Measurements from ENCODE around the gene TSSK6. TPM values are rescaled to one million over a fixed set of nuclear protein-coding genes. Genes with fewer than 3 reads are reported as not detected.

TSSK6 gene
- total RNA-seq, 1 donor from 2014 or later, result 1.8 TPM

DNA sequence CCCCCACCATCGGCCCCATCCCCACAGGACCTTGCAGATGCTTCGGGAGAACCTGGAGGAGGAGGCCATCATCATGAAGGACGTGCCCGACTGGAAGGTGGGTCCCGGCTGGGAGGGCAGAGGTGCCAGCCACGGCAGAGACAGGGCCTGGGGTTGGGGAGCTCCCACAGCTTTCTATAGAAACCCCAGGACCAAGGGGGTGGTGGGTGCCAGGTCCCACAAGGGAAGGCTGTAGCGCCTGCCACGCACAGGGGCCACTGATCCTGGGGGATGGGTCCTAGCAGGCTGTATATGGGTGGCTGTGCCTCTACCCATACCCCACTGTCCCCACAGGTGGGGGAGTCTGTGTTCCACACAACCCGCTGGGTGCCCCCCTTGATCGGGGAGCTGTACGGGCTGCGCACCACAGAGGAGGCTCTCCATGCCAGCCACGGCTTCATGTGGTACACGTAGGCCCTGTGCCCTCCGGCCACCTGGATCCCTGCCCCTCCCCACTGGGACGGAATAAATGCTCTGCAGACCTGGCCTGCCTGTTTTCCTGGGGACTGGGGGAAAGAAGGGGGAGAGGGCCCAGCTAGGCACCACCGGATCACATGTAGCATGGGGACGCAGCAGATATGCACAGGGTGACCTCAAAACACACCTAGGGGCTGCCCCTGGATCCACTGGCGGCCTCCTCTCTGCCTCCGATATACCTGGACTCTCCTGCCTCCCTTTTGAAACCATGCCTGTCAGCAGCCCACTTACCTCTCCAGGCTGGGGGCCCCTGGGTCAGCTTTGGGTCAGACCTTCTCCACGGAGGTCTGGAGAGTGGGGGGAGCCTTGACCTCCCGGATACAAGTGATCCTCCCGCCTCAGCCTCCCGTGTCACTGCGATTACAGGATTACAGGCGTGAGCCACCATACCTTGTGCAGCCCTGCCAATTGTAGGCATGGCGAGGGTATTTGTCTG, 12.6 kb upstream of the TSSK6 start:
- DNase-seq (ENCODE audit: low spot score), result no peak
- TF ChIP-seq, protein P1, sequence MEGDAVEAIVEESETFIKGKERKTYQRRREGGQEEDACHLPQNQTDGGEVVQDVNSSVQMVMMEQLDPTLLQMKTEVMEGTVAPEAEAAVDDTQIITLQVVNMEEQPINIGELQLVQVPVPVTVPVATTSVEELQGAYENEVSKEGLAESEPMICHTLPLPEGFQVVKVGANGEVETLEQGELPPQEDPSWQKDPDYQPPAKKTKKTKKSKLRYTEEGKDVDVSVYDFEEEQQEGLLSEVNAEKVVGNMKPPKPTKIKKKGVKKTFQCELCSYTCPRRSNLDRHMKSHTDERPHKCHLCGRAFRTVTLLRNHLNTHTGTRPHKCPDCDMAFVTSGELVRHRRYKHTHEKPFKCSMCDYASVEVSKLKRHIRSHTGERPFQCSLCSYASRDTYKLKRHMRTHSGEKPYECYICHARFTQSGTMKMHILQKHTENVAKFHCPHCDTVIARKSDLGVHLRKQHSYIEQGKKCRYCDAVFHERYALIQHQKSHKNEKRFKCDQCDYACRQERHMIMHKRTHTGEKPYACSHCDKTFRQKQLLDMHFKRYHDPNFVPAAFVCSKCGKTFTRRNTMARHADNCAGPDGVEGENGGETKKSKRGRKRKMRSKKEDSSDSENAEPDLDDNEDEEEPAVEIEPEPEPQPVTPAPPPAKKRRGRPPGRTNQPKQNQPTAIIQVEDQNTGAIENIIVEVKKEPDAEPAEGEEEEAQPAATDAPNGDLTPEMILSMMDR (IDR thresholded peaks at IDR 0.05), result no peak
- Mint-ChIP-seq H3K4me1 (ENCODE audit: low read depth) (peaks cover 25% of the 10 kb centered on the region), H3K9me3 (ENCODE audit: low read depth) (no peaks in the 10 kb centered on the region), H3K27ac (ENCODE audit: unreplicated experiment) (peak overlapping the region; percentile 32), H3K27me3 (ENCODE audit: low read depth) (no peaks in the 10 kb centered on the region), H3K36me3 (ENCODE audit: low read depth) (peaks cover 2% of the 10 kb centered on the region), H3K4me3 (ENCODE audit: unreplicated experiment) (no peak overlapping the region)

DNA sequence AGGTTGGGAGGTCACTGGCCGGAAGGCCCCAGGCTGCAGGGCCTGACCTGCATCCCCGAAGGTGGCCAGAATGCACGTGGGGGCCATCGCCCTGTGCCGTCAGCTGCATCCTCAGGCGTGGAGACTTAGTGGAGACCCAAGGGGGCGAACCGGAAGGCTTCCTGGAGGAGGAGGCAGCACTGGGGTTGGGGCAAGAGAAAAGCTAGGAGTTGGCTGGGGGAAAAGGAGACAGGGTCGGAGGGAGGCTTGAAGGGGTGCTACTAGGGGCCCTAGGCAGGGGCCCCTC, 12.0 kb upstream of the TSSK6 start:
- Mint-ChIP-seq H3K27ac (ENCODE audit: unreplicated experiment) (no peak overlapping the region), H3K9me3 (ENCODE audit: low read depth) (no peaks in the 10 kb centered on the region), H3K4me1 (ENCODE audit: low read depth) (peaks cover 25% of the 10 kb centered on the region), H3K4me3 (ENCODE audit: unreplicated experiment) (no peak overlapping the region), H3K27me3 (ENCODE audit: low read depth) (no peaks in the 10 kb centered on the region), H3K36me3 (ENCODE audit: low read depth) (peaks cover 2% of the 10 kb centered on the region)
- no peak for DNase-seq (ENCODE audit: low spot score)
- TF ChIP-seq, protein P1 (IDR thresholded peaks at IDR 0.05), result no peak

DNA sequence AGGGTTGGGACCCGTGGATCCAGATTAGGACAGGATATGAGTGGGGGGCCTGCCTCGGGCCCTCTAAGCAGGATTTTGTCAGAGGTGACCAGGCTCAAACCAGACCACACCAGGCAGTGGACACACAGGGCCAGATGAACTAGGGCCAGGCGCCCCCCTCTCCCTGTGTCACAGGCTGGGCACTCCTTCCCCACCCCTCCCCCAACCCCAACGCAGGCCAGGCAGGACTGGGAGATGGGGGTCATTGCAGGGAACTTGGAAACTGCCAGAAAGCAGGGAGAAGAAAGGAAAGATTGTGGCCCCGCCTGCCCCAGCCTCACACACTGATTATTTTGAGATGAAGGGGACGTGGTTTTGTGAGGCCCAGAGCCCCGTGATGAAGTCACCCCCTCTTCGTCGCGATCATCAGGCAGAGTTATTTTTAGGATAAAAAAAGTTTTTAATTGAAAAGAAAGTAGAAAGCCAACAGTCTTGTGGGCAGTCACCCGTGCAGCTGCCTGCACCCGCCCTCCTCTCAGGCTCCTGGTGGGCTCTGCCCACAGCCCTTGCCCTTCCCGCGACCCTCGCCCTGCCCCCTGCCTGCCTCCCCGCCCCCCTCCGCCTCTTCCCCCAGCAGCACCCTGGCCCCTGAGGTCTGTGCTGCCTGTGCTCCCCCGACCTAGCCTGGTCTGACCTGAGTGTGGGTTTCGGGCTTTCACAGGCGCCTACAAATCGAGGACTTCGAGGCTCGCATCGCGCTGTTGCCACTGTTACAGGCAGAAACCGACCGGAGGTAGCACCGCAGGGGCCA, 11.4 kb upstream of the TSSK6 start:
- no peaks in the 10 kb centered on the region for H3K27me3 Mint-ChIP-seq (ENCODE audit: low read depth)
- peaks cover 2% of the 10 kb centered on the region for H3K36me3 Mint-ChIP-seq (ENCODE audit: low read depth)
- TF ChIP-seq, protein P1 (IDR thresholded peaks at IDR 0.05), result no peak
- no peak overlapping the region for H3K27ac Mint-ChIP-seq (ENCODE audit: unreplicated experiment)
- peaks cover 21% of the 10 kb centered on the region for H3K4me1 Mint-ChIP-seq (ENCODE audit: low read depth)
- H3K9me3 Mint-ChIP-seq (ENCODE audit: low read depth), result no peaks in the 10 kb centered on the region
- no peak overlapping the region for H3K4me3 Mint-ChIP-seq (ENCODE audit: unreplicated experiment)
- DNase-seq (ENCODE audit: low spot score), result no peak

DNA sequence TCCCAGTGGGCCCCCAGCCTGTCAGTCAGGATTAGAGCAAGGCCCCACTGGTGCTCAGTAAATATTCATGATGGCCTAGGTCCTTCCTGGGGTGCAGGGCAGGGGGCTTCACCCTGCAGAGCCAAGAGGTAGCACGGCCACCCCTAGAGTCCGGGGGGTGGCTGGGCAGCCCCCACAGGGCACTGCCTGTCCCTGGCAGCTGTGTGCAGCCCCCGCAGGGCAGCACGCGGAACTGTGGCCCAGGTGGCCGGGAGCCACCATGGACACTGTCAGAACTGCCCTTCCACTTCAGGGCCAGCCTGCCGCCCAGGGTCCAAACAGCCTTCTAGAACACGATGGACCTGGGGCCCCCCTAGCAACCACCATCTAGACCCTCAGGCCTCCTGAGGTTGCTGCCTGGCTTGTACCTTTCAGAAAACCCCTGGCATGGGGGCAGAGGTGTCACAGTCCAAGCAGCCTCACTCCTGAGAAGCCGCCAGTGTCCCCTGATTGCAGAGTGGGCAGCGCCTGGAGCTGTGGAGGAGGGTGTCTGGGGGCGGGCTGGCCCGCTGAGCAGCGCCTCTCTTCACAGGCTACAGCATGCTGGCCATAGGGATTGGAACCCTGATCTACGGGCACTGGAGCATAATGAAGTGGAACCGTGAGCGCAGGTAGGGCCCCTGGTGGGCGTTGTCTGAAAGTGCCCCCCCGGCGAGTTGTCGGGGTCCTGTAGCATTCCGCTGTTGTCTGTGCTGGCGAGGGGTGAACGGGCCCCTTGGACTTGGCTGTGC, 10.4 kb upstream of the TSSK6 start:
- no peak overlapping the region for H3K4me3 Mint-ChIP-seq (ENCODE audit: unreplicated experiment)
- H3K27me3 Mint-ChIP-seq (ENCODE audit: low read depth), result no peaks in the 10 kb centered on the region
- no peaks in the 10 kb centered on the region for H3K9me3 Mint-ChIP-seq (ENCODE audit: low read depth)
- H3K36me3 Mint-ChIP-seq (ENCODE audit: low read depth), result peaks cover 3% of the 10 kb centered on the region
- TF ChIP-seq, protein P1 (IDR thresholded peaks at IDR 0.05), result no peak
- DNase-seq (ENCODE audit: low spot score), result no peak
- no peak overlapping the region for H3K27ac Mint-ChIP-seq (ENCODE audit: unreplicated experiment)
- peaks cover 18% of the 10 kb centered on the region for H3K4me1 Mint-ChIP-seq (ENCODE audit: low read depth)

DNA sequence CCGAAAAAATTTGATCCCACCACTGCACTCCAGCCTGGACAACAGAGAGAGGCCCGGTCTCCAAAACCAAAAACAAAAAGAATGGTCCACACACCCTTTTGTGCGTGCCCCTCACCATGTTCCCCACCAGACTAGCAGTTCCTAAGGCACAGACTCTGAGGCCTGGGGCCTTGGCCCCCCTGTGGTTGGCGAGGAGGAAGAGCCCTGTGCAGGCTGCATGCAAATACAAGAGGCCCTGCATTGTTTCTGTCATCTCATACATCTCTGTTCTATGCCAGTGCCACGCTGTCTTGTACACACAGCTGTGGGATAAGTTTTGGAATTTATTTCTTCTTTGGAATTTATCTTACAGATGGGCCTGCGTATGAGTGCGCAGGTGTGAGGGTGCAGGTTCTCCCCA, 8.7 kb upstream of the TSSK6 start:
- H3K27ac Mint-ChIP-seq (ENCODE audit: unreplicated experiment), result no peak overlapping the region
- no peaks in the 10 kb centered on the region for H3K9me3 Mint-ChIP-seq (ENCODE audit: low read depth)
- no peak for DNase-seq (ENCODE audit: low spot score)
- peaks cover 3% of the 10 kb centered on the region for H3K4me1 Mint-ChIP-seq (ENCODE audit: low read depth)
- no peaks in the 10 kb centered on the region for H3K27me3 Mint-ChIP-seq (ENCODE audit: low read depth)
- H3K4me3 Mint-ChIP-seq (ENCODE audit: unreplicated experiment), result no peak overlapping the region
- TF ChIP-seq, protein P1 (IDR thresholded peaks at IDR 0.05), result no peak
- peaks cover 11% of the 10 kb centered on the region for H3K36me3 Mint-ChIP-seq (ENCODE audit: low read depth)
